ENCODE data around the gene ZNF878. TPM values are rescaled to one million over a fixed set of nuclear protein-coding genes. Genes with fewer than 3 reads are reported as not detected.

Gene ZNF878
- polyA plus RNA-seq, 1 donor = 0.57 TPM

- no peaks in the 10 kb centered on the region for H3K36me3 ChIP-seq (ENCODE audit: control insufficient read depth, insufficient read depth, low read length)
- no CpG with 5 or more reads among the region's 68 CpGs for WGBS (ENCODE audit: insufficient coverage, low lambda C conversion rate)
Observed at GRCh38 chr19:12035220-12036172, 17.3 kb downstream of the ZNF878 start, which contains the start of gene ZNF433. Gene ZNF433, minus strand, starts transcription at chr19:12035679. Its CDS starts 140 bp downstream, at chr19:12035539.

GRCh38 chr19:12034620-12035019 lies 18.1 kb downstream of the ZNF878 start:
- peaks cover 5% of the 10 kb centered on the region for H3K9me3 ChIP-seq (ENCODE audit: control insufficient read depth, low read depth, low read length)
- peak in 1 of 2 donors; percentile 26 for DNase-seq
- H3K4me3 ChIP-seq (ENCODE audit: low read length) = peak overlapping the region; percentile 78
- H3K27ac ChIP-seq (ENCODE audit: low read length) = no peak overlapping the region
- H3K36me3 ChIP-seq (ENCODE audit: control insufficient read depth, insufficient read depth, low read length) = no peaks in the 10 kb centered on the region
- H3K4me1 ChIP-seq (ENCODE audit: control insufficient read depth, insufficient read depth, low read length) = no peaks in the 10 kb centered on the region
- H3K27me3 ChIP-seq (ENCODE audit: control insufficient read depth, insufficient read depth, low read length) = no peaks in the 10 kb centered on the region
- 10% methylated on average over 2 of the region's 8 CpGs for WGBS (ENCODE audit: insufficient coverage, low lambda C conversion rate)

More at GRCh38 chr19:12035220-12036172, 17.3 kb downstream of the ZNF878 start, which contains the start of gene ZNF433:
- H3K4me1 ChIP-seq (ENCODE audit: control insufficient read depth, insufficient read depth, low read length) = no peaks in the 10 kb centered on the region
- H3K27me3 ChIP-seq (ENCODE audit: control insufficient read depth, insufficient read depth, low read length) = no peaks in the 10 kb centered on the region
- DNase-seq = peak; percentile 89 to 94
- H3K9me3 ChIP-seq (ENCODE audit: control insufficient read depth, low read depth, low read length) = no peaks in the 10 kb centered on the region
- H3K4me3 ChIP-seq (ENCODE audit: low read length) = peak within 1 kb of the TSS; percentile 78
- H3K27ac ChIP-seq (ENCODE audit: low read length) = peak within 1 kb of the TSS; percentile 74

- no peaks in the 10 kb centered on the region for H3K4me1 ChIP-seq (ENCODE audit: control insufficient read depth, insufficient read depth, low read length)
- no peaks in the 10 kb centered on the region for H3K27me3 ChIP-seq (ENCODE audit: control insufficient read depth, insufficient read depth, low read length)
- H3K4me3 ChIP-seq (ENCODE audit: low read length) = peak overlapping the region; percentile 78
- peaks cover 8% of the 10 kb centered on the region for H3K9me3 ChIP-seq (ENCODE audit: control insufficient read depth, low read depth, low read length)
- WGBS (ENCODE audit: insufficient coverage, low lambda C conversion rate) = no CpG with 5 or more reads among the region's 2 CpGs
- peak in 1 of 2 donors; percentile 57 for DNase-seq
- H3K27ac ChIP-seq (ENCODE audit: low read length) = no peak overlapping the region
- H3K36me3 ChIP-seq (ENCODE audit: control insufficient read depth, insufficient read depth, low read length) = no peaks in the 10 kb centered on the region
Observed at GRCh38 chr19:12034198-12034597, 18.6 kb downstream of the ZNF878 start.

GRCh38 chr19:12015753-12016116 lies 37.0 kb downstream of the ZNF878 start:
- H3K36me3 ChIP-seq (ENCODE audit: control insufficient read depth, insufficient read depth, low read length) = peaks cover 41% of the 10 kb centered on the region
- H3K27ac ChIP-seq (ENCODE audit: low read length) = no peak overlapping the region
- H3K9me3 ChIP-seq (ENCODE audit: control insufficient read depth, low read depth, low read length) = peaks cover 68% of the 10 kb centered on the region
- no CpG with 5 or more reads among the region's 2 CpGs for WGBS (ENCODE audit: insufficient coverage, low lambda C conversion rate)
- H3K4me3 ChIP-seq (ENCODE audit: low read length) = no peak overlapping the region
- no peak for DNase-seq
- no peaks in the 10 kb centered on the region for H3K27me3 ChIP-seq (ENCODE audit: control insufficient read depth, insufficient read depth, low read length)
- H3K4me1 ChIP-seq (ENCODE audit: control insufficient read depth, insufficient read depth, low read length) = no peaks in the 10 kb centered on the region

- no peak for DNase-seq
- Histone ChIP-seq H3K27ac (ENCODE audit: low read length) (no peak overlapping the region), H3K9me3 (ENCODE audit: control insufficient read depth, low read depth, low read length) (peaks cover 65% of the 10 kb centered on the region), H3K4me1 (ENCODE audit: control insufficient read depth, insufficient read depth, low read length) (no peaks in the 10 kb centered on the region), H3K36me3 (ENCODE audit: control insufficient read depth, insufficient read depth, low read length) (peaks cover 41% of the 10 kb centered on the region), H3K4me3 (ENCODE audit: low read length) (no peak overlapping the region), H3K27me3 (ENCODE audit: control insufficient read depth, insufficient read depth, low read length) (no peaks in the 10 kb centered on the region)
- 100% methylated on average over 2 of the region's 9 CpGs for WGBS (ENCODE audit: insufficient coverage, low lambda C conversion rate)
Observed at GRCh38 chr19:12015015-12015752, 37.6 kb downstream of the ZNF878 start.

- DNase-seq = no peak
- Histone ChIP-seq H3K36me3 (ENCODE audit: control insufficient read depth, insufficient read depth, low read length) (no peaks in the 10 kb centered on the region), H3K27me3 (ENCODE audit: control insufficient read depth, insufficient read depth, low read length) (no peaks in the 10 kb centered on the region), H3K27ac (ENCODE audit: low read length) (no peak overlapping the region), H3K4me1 (ENCODE audit: control insufficient read depth, insufficient read depth, low read length) (no peaks in the 10 kb centered on the region), H3K4me3 (ENCODE audit: low read length) (no peak overlapping the region), H3K9me3 (ENCODE audit: control insufficient read depth, low read depth, low read length) (no peaks in the 10 kb centered on the region)
- 100% methylated on average over 1 of the region's 9 CpGs for WGBS (ENCODE audit: insufficient coverage, low lambda C conversion rate)
Observed at GRCh38 chr19:12000152-12000981, 52.4 kb downstream of the ZNF878 start.

- Histone ChIP-seq H3K27ac (ENCODE audit: low read length) (no peak overlapping the region), H3K4me3 (ENCODE audit: low read length) (no peak overlapping the region), H3K4me1 (ENCODE audit: control insufficient read depth, insufficient read depth, low read length) (no peaks in the 10 kb centered on the region), H3K36me3 (ENCODE audit: control insufficient read depth, insufficient read depth, low read length) (no peaks in the 10 kb centered on the region), H3K9me3 (ENCODE audit: control insufficient read depth, low read depth, low read length) (no peaks in the 10 kb centered on the region), H3K27me3 (ENCODE audit: control insufficient read depth, insufficient read depth, low read length) (no peaks in the 10 kb centered on the region)
- DNase-seq = no peak
- no CpG with 5 or more reads among the region's 1 CpG for WGBS (ENCODE audit: insufficient coverage, low lambda C conversion rate)
Observed at GRCh38 chr19:11995174-11995573, 57.6 kb downstream of the ZNF878 start.

Other genes with a start within 250 kb of the ZNF878 start
- gene ZNF440, start 238.7 kb downstream of the ZNF878 start, polyA plus RNA-seq = 22.9 TPM
- gene ZNF439, start 204.2 kb downstream of the ZNF878 start, polyA plus RNA-seq = 8.6 TPM
- gene ZNF69, start 165.2 kb downstream of the ZNF878 start, polyA plus RNA-seq = 28.3 TPM
- gene ZNF700, start 127.9 kb downstream of the ZNF878 start, polyA plus RNA-seq = 22.7 TPM
- gene ZNF763, start 87.9 kb downstream of the ZNF878 start, polyA plus RNA-seq = 4.4 TPM
- 6.4 TPM for gene ZNF433, start 17.3 kb downstream of the ZNF878 start, polyA plus RNA-seq
- gene ZNF844, start 11.8 kb upstream of the ZNF878 start, polyA plus RNA-seq = 12.5 TPM
- gene ZNF20, start 87.4 kb upstream of the ZNF878 start, polyA plus RNA-seq = 7.0 TPM
- gene ZNF625, start 103.8 kb upstream of the ZNF878 start, polyA plus RNA-seq = 3.5 TPM
- gene ZNF136, start 110.1 kb upstream of the ZNF878 start, polyA plus RNA-seq = 10.5 TPM
- 13.8 TPM for gene ZNF44, start 241.9 kb upstream of the ZNF878 start, polyA plus RNA-seq

All from large intestine (tissue), 3 donors.